AG04450 (cell line): ENCODE measurements around the gene SLC35B1. TPM values are rescaled to one million over a fixed set of nuclear protein-coding genes. Genes with fewer than 3 reads are reported as not detected.

Experiments
- CTCF ChIA-PET: fragments of 300-600, 350-600 bp; formaldehyde crosslinking; extraction: SDS; loops from one replicate; lab custom pipeline; 2022; ENCODE audit warnings: antibody characterized with exemption, inconsistent platforms; lab: Charles Lee
- POLR2A ChIA-PET: fragments of 350-600 bp; formaldehyde crosslinking; extraction: SDS; loops from one replicate; lab custom pipeline; 2021; ENCODE audit warnings: antibody characterized with exemption, inconsistent platforms; lab: Yijun Ruan, JAX
- DNase-seq: peaks from one replicate; pipeline ENCODE4 v3.0.0-alpha.2; 2011; ENCODE audit warnings: low read depth, low spot score
- H3K27ac ChIP-seq: one replicate; pipeline ENCODE4 v1.5.1; 2012; ENCODE audit warnings: low read depth, low read length, control low read depth
- H3K27me3 ChIP-seq: one replicate; pipeline ENCODE4 v1.6.0; 2012; ENCODE audit warnings: low read length; ENCODE audit not compliant: control insufficient read depth, insufficient read depth
- H3K4me3 ChIP-seq: 2 replicates; pipeline ENCODE4 v1.5.1; 2011; ENCODE audit warnings: mild to moderate bottlenecking, low read depth, low read length, control low read depth
- H3K9me3 ChIP-seq: 2 replicates; pipeline ENCODE4 v1.5.1; 2012; ENCODE audit warnings: low read length; ENCODE audit not compliant: control insufficient read depth, insufficient read depth
- polyA plus RNA-seq: library from polyadenylated mRNA; depleted of rRNA; stranded (reverse); fragments of >200 nt; gene quantifications from 2 replicates; pipeline ENCODE4 v1.2.3, GENCODE V29; 2011
- TF ChIP-seq, protein P1 (sequence below): IDR thresholded peaks from 2 replicates; pipeline ENCODE4 v1.5.1; 2011; ENCODE audit warnings: low read depth, low read length, control low read depth, inconsistent platforms

SLC35B1 gene
- polyA plus RNA-seq, 1 experiment: 99.1 TPM

DNA sequence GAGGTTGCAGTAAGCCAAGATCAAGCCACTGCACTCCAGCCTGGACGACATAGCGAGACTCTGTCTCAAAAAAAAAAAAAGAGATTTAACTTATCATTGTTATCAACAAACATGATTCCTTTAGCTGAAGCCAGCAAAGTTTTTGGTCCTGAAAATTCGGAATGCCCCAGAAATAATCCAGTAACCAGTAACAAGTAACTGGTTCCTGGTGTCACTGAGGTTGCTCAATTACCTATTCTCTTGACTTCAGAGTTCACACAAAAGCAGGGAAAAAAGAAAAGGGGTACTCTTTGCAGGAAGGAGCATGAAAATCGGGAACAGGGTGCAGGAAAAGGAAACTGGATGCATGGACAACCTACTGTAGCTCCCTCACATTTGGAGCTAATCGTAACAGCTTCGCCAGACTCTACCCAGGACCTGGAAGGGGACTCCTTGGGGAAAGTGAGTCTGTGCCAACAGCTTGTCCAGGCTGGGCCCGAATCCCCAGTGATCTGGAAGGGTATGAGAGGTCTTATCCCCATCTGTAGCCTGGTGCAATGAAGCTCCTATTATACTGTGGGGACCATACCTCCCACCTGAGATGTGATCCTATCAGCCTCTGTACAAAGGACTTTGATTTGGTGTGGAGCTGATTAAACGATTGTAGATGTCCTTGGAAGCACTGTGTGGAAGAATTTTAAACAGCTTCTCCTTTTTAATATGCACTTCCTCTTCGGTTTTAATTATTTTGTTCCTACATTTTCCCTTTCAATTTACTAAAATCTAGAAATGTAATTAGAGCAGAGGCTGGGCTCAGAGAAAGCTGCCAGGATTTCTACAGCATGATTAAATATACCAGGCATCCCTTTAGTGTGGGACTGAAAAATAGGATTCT is 26.4 kb downstream of the SLC35B1 start:
- DNase-seq: no peak
- Histone ChIP-seq H3K27ac (no peak overlapping the region), H3K4me3 (no peak overlapping the region), H3K27me3 (no peaks in the 10 kb centered on the region), H3K9me3 (no peaks in the 10 kb centered on the region; the same call in 1 of the 2 replicates)
- ChIA-PET CTCF (interaction anchor here (1.3 to 1.4 kb wide), 2 partner anchors 111 to 124 kb away, joined by 5 to 6 read pairs; no protein-coding TSS in a partner anchor), POLR2A (no interaction called here)
- TF ChIP-seq, protein P1, sequence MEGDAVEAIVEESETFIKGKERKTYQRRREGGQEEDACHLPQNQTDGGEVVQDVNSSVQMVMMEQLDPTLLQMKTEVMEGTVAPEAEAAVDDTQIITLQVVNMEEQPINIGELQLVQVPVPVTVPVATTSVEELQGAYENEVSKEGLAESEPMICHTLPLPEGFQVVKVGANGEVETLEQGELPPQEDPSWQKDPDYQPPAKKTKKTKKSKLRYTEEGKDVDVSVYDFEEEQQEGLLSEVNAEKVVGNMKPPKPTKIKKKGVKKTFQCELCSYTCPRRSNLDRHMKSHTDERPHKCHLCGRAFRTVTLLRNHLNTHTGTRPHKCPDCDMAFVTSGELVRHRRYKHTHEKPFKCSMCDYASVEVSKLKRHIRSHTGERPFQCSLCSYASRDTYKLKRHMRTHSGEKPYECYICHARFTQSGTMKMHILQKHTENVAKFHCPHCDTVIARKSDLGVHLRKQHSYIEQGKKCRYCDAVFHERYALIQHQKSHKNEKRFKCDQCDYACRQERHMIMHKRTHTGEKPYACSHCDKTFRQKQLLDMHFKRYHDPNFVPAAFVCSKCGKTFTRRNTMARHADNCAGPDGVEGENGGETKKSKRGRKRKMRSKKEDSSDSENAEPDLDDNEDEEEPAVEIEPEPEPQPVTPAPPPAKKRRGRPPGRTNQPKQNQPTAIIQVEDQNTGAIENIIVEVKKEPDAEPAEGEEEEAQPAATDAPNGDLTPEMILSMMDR: no peak

GRCh38 chr17:49680314-49680713 is 27.4 kb downstream of the SLC35B1 start:
- H3K4me3 ChIP-seq: no peak overlapping the region
- no peaks in the 10 kb centered on the region for H3K27me3 ChIP-seq
- TF ChIP-seq, protein P1: no peak
- ChIA-PET POLR2A (no interaction called here), CTCF (no interaction called here)
- no peaks in the 10 kb centered on the region; the same call in 1 of the 2 replicates for H3K9me3 ChIP-seq
- H3K27ac ChIP-seq: no peak overlapping the region
- DNase-seq: no peak

GRCh38 chr17:49677933-49678847 is 29.6 kb downstream of the SLC35B1 start, which contains the start of gene SPOP:
Gene SPOP (minus strand): TSS chr17:49678097. CDS start chr17:49622810, 55,287 bp downstream.
- ChIA-PET POLR2A (interaction anchor here (0.6 to 1.0 kb wide), 2 partner anchors 32 to 1595 kb away, joined by 3 to 20 read pairs; no protein-coding TSS in a partner anchor), CTCF (interaction anchor here (0.8 to 1.5 kb wide), 2 partner anchors 18 to 108 kb away, joined by 3 to 8 read pairs; no protein-coding TSS in a partner anchor)
- Histone ChIP-seq H3K27me3 (no peaks in the 10 kb centered on the region), H3K27ac (peak within 1 kb of the TSS; percentile 83), H3K9me3 (no peaks in the 10 kb centered on the region; the same call in 1 of the 2 replicates), H3K4me3 (peak within 1 kb of the TSS; percentile 78)
- TF ChIP-seq, protein P1: no peak
- DNase-seq: peak; percentile 99

DNA sequence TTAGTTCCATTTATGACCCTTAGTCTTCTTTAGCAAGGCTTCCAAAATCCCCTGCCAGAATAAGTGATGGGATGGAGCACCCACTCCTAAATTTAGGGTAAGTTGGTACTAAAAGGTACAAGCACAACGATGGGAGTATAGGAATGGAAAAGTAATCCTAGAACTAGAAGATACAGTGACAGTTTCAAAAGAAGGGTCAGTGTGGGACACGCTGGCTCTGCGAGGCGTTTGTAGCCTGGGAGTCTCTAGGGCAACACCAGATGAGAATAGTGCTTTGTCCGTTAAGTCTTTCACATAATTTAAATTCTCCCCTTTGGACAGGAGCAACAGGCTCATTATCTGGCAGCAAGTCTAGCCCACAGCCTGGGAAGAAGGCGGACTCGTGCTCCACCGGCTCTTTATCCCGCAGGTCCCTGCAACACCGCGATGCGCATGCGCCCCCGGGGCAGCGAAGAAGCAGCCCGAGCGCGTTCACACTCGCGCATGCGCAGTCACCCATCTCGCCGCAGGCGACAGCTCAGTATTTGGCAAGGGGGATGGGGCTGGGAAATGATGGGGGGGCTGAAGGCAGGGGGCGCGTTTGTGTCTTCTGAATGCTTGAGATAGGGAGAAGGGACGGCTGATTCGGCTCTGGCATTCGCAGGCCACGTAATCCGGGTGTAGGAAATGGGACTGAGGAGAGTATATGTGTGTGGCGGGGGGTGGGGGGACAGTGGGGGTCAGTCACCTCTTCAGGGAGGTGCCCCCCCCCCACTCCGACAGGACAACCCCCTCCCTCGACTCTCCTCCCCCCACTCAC is 30.4 kb downstream of the SLC35B1 start:
- H3K4me3 ChIP-seq: peak overlapping the region; percentile 78
- peak overlapping the region; percentile 83 for H3K27ac ChIP-seq
- DNase-seq: peak; percentile 90
- no peaks in the 10 kb centered on the region for H3K27me3 ChIP-seq
- no peaks in the 10 kb centered on the region; the same call in 1 of the 2 replicates for H3K9me3 ChIP-seq
- CTCF ChIA-PET: interaction anchor here (0.5 to 1.5 kb wide), 19 partner anchors 10 to 672 kb away, joined by 3 to 11 read pairs (median 4); no protein-coding TSS in a partner anchor
- POLR2A ChIA-PET: interaction anchor here (0.5 to 1.0 kb wide), 18 partner anchors 27 to 1596 kb away, joined by 3 to 20 read pairs (median 4); partner anchors contain the start of gene SLC35B1
- TF ChIP-seq, protein P1: no peak
